ENCODE data around the gene MISFA.

MISFA gene

GRCh38 chr11:18599739-18600230 is at the start of gene MISFA:
Gene MISFA (plus strand): TSS chr11:18599789. CDS start chr11:18599929, 140 bp downstream.
- Histone ChIP-seq H3K9me3 (ENCODE audit: low read depth, low read length) (no peaks in the 10 kb centered on the region), H3K9ac (ENCODE audit: insufficient read length) (no peak within 1 kb of the TSS), H3K4me3 (no peak within 1 kb of the TSS), H3K36me3 (ENCODE audit: insufficient read depth, low read length) (peaks cover 4% of the 10 kb centered on the region; the same call in 1 of the 2 replicates), H3K27ac (no peak within 1 kb of the TSS)
- no peak for TF ChIP-seq EZH2 (IDR thresholded peaks at IDR 0.05)
- no peak for TF ChIP-seq FOXP2 (optimal IDR thresholded peaks at IDR 0.05; ENCODE audit: control extremely low read depth, extremely low read length, insufficient read depth)
- no peak for TF ChIP-seq POLR2AphosphoS5 (IDR thresholded peaks at IDR 0.05; ENCODE audit: borderline replicate concordance, low read depth, low read length)
- no peak for DNase-seq (ENCODE audit: low read depth, low spot score)

GRCh38 chr11:18563090-18563730 is 36.4 kb upstream of the MISFA start:
- Histone ChIP-seq H3K9me3 (ENCODE audit: low read depth, low read length) (no peaks in the 10 kb centered on the region), H3K36me3 (ENCODE audit: insufficient read depth, low read length) (peaks cover 5% of the 10 kb centered on the region; the same call in 1 of the 2 replicates), H3K9ac (ENCODE audit: insufficient read length) (no peak overlapping the region), H3K27ac (no peak overlapping the region), H3K4me3 (no peak overlapping the region)
- no peak for DNase-seq (ENCODE audit: low read depth, low spot score)
- TF ChIP-seq EZH2 (IDR thresholded peaks at IDR 0.05) (no peak), POLR2AphosphoS5 (IDR thresholded peaks at IDR 0.05; ENCODE audit: borderline replicate concordance, low read depth, low read length) (no peak), FOXP2 (optimal IDR thresholded peaks at IDR 0.05; ENCODE audit: control extremely low read depth, extremely low read length, insufficient read depth) (no peak)

- no peak overlapping the region for H3K9ac ChIP-seq (ENCODE audit: insufficient read length)
- H3K9me3 ChIP-seq (ENCODE audit: low read depth, low read length): no peaks in the 10 kb centered on the region
- no peak for TF ChIP-seq EZH2 (IDR thresholded peaks at IDR 0.05)
- no peak for TF ChIP-seq FOXP2 (optimal IDR thresholded peaks at IDR 0.05; ENCODE audit: control extremely low read depth, extremely low read length, insufficient read depth)
- TF ChIP-seq POLR2AphosphoS5 (IDR thresholded peaks at IDR 0.05; ENCODE audit: borderline replicate concordance, low read depth, low read length): no peak
- H3K36me3 ChIP-seq (ENCODE audit: insufficient read depth, low read length): peaks cover 5% of the 10 kb centered on the region; the same call in 1 of the 2 replicates
- DNase-seq (ENCODE audit: low read depth, low spot score): no peak
- H3K27ac ChIP-seq: no peak overlapping the region
- no peak overlapping the region for H3K4me3 ChIP-seq
Measured at GRCh38 chr11:18564149-18564548, 35.4 kb upstream of the MISFA start.

- H3K27ac ChIP-seq: no peak overlapping the region
- H3K9ac ChIP-seq (ENCODE audit: insufficient read length): no peak overlapping the region
- no peaks in the 10 kb centered on the region for H3K9me3 ChIP-seq (ENCODE audit: low read depth, low read length)
- no peak overlapping the region for H3K4me3 ChIP-seq
- TF ChIP-seq FOXP2 (optimal IDR thresholded peaks at IDR 0.05; ENCODE audit: control extremely low read depth, extremely low read length, insufficient read depth) (no peak), POLR2AphosphoS5 (IDR thresholded peaks at IDR 0.05; ENCODE audit: borderline replicate concordance, low read depth, low read length) (no peak), EZH2 (IDR thresholded peaks at IDR 0.05) (no peak)
- DNase-seq (ENCODE audit: low read depth, low spot score): no peak
- peaks cover 5% of the 10 kb centered on the region; the same call in 1 of the 2 replicates for H3K36me3 ChIP-seq (ENCODE audit: insufficient read depth, low read length)
Measured at GRCh38 chr11:18566406-18566805, 33.2 kb upstream of the MISFA start.

- H3K27ac ChIP-seq: 0 out of 2 replicates have a peak overlapping the region, but pooled peaks have one; percentile 17
- H3K9ac ChIP-seq (ENCODE audit: insufficient read length): no peak overlapping the region
- no peak overlapping the region for H3K4me3 ChIP-seq
- no peaks in the 10 kb centered on the region for H3K9me3 ChIP-seq (ENCODE audit: low read depth, low read length)
- peaks cover 5% of the 10 kb centered on the region; the same call in 1 of the 2 replicates for H3K36me3 ChIP-seq (ENCODE audit: insufficient read depth, low read length)
- TF ChIP-seq FOXP2 (optimal IDR thresholded peaks at IDR 0.05; ENCODE audit: control extremely low read depth, extremely low read length, insufficient read depth): no peak
- TF ChIP-seq POLR2AphosphoS5 (IDR thresholded peaks at IDR 0.05; ENCODE audit: borderline replicate concordance, low read depth, low read length): no peak
- no peak for TF ChIP-seq EZH2 (IDR thresholded peaks at IDR 0.05)
- no peak for DNase-seq (ENCODE audit: low read depth, low spot score)
Measured at GRCh38 chr11:18567081-18567480, 32.5 kb upstream of the MISFA start.

- no peaks in the 10 kb centered on the region for H3K36me3 ChIP-seq (ENCODE audit: insufficient read depth, low read length)
Measured at GRCh38 chr11:18575361-18575760, 24.2 kb upstream of the MISFA start.

GRCh38 chr11:18578975-18579598 is 20.5 kb upstream of the MISFA start:
- no peaks in the 10 kb centered on the region for H3K9me3 ChIP-seq (ENCODE audit: low read depth, low read length)
- H3K4me3 ChIP-seq: no peak overlapping the region
- no peak overlapping the region for H3K27ac ChIP-seq
- no peak overlapping the region for H3K9ac ChIP-seq (ENCODE audit: insufficient read length)
- no peak for DNase-seq (ENCODE audit: low read depth, low spot score)
- TF ChIP-seq FOXP2 (optimal IDR thresholded peaks at IDR 0.05; ENCODE audit: control extremely low read depth, extremely low read length, insufficient read depth) (no peak), POLR2AphosphoS5 (IDR thresholded peaks at IDR 0.05; ENCODE audit: borderline replicate concordance, low read depth, low read length) (no peak), EZH2 (IDR thresholded peaks at IDR 0.05) (no peak)
- H3K36me3 ChIP-seq (ENCODE audit: insufficient read depth, low read length): no peaks in the 10 kb centered on the region

More at GRCh38 chr11:18575361-18575760, 24.2 kb upstream of the MISFA start:
- Histone ChIP-seq H3K4me3 (no peak overlapping the region), H3K27ac (0 out of 2 replicates have a peak overlapping the region, but pooled peaks have one; percentile 2), H3K9ac (ENCODE audit: insufficient read length) (peak overlapping the region; percentile 32), H3K9me3 (ENCODE audit: low read depth, low read length) (no peaks in the 10 kb centered on the region)
- no peak for TF ChIP-seq POLR2AphosphoS5 (IDR thresholded peaks at IDR 0.05; ENCODE audit: borderline replicate concordance, low read depth, low read length)
- TF ChIP-seq FOXP2 (optimal IDR thresholded peaks at IDR 0.05; ENCODE audit: control extremely low read depth, extremely low read length, insufficient read depth): no peak
- no peak for TF ChIP-seq EZH2 (IDR thresholded peaks at IDR 0.05)
- no peak for DNase-seq (ENCODE audit: low read depth, low spot score)

- Histone ChIP-seq H3K9ac (ENCODE audit: insufficient read length) (no peak overlapping the region), H3K4me3 (no peak overlapping the region), H3K36me3 (ENCODE audit: insufficient read depth, low read length) (no peaks in the 10 kb centered on the region), H3K27ac (no peak overlapping the region), H3K9me3 (ENCODE audit: low read depth, low read length) (no peaks in the 10 kb centered on the region)
- TF ChIP-seq FOXP2 (optimal IDR thresholded peaks at IDR 0.05; ENCODE audit: control extremely low read depth, extremely low read length, insufficient read depth) (no peak), POLR2AphosphoS5 (IDR thresholded peaks at IDR 0.05; ENCODE audit: borderline replicate concordance, low read depth, low read length) (no peak), EZH2 (IDR thresholded peaks at IDR 0.05) (no peak)
- DNase-seq (ENCODE audit: low read depth, low spot score): no peak
Measured at GRCh38 chr11:18580113-18580766, 19.3 kb upstream of the MISFA start.
